Smooth muscle cell of bladder (primary cell): Measurements from ENCODE around the gene CPT1B. TPM values are rescaled to one million over a fixed set of nuclear protein-coding genes. Genes with fewer than 3 reads are reported as not detected.

Experiments used
- total RNA-seq: library from RNA; depleted of rRNA; stranded (reverse); fragments of >200 nt; gene quantifications from 2 replicates; pipeline ENCODE4 v1.2.3, GENCODE V29; 2014

The CPT1B gene
- total RNA-seq, result 1.00 and 2.3 TPM in 2 replicates

GRCh38 chr22:50577987-50578775 is at the start of gene CPT1B:
TSS of gene CPT1B (minus strand) at chr22:50578427. CDS start at chr22:50577915, 512 bp downstream.

GRCh38 chr22:50600538-50600937 is 22.3 kb upstream of the CPT1B start, which contains the start of gene MAPK8IP2:
TSS of gene MAPK8IP2 (plus strand) at chr22:50600793. CDS start at chr22:50600819, 26 bp downstream.

GRCh38 chr22:50582493-50583293 is 4.5 kb upstream of the CPT1B start, which contains the start of gene CHKB:
TSS of gene CHKB (minus strand) at chr22:50582849. CDS start at chr22:50582781, 68 bp downstream.

GRCh38 chr22:50562523-50563412 is 15.5 kb downstream of the CPT1B start, which contains the start of gene SYCE3:
TSS of gene SYCE3 (minus strand) at chr22:50562919. CDS start at chr22:50556405, 6,514 bp downstream.

GRCh38 chr22:50545522-50546325 is 32.5 kb downstream of the CPT1B start, which contains the start of gene KLHDC7B:
TSS of gene KLHDC7B (plus strand) at chr22:50545899. CDS start at chr22:50546244, 345 bp downstream.

GRCh38 chr22:50529897-50530579 is 48.2 kb downstream of the CPT1B start, which contains the start of gene TYMP:
TSS of gene TYMP (minus strand) at chr22:50530012. CDS start at chr22:50529709, 303 bp downstream.

GRCh38 chr22:50525104-50525857 is 52.9 kb downstream of the CPT1B start, which contains the start of gene SCO2:
TSS of gene SCO2 (minus strand) at chr22:50525598. CDS start at chr22:50524411, 1,187 bp downstream.

Other genes with a start within 250 kb of the CPT1B start
- gene PPP6R2, start 235.1 kb downstream of the CPT1B start, total RNA-seq, result 64.1 and 64.8 TPM in 2 replicates
- gene SBF1, start 103.4 kb downstream of the CPT1B start, total RNA-seq, result 54.6 and 79.1 TPM in 2 replicates
- 1.4 and 2.4 TPM in 2 replicates for gene ADM2, start 96.9 kb downstream of the CPT1B start, total RNA-seq
- not detected in 2 replicates for gene MIOX, start 91.6 kb downstream of the CPT1B start, total RNA-seq
- gene LMF2, start 70.7 kb downstream of the CPT1B start, total RNA-seq, result 20.9 and 28.4 TPM in 2 replicates
- 17.1 and 18.6 TPM in 2 replicates for gene NCAPH2, start 70.2 kb downstream of the CPT1B start, total RNA-seq
- 0.57 and 1.6 TPM in 2 replicates for gene SCO2, start 52.8 kb downstream of the CPT1B start, total RNA-seq
- gene TYMP, start 48.4 kb downstream of the CPT1B start, total RNA-seq, result 15.7 and 26.9 TPM in 2 replicates
- gene KLHDC7B, start 32.5 kb downstream of the CPT1B start, total RNA-seq, result 0.28 TPM in 2 replicates
- gene SYCE3, start 15.5 kb downstream of the CPT1B start, total RNA-seq, result 0.37 and 0.85 TPM in 2 replicates
- gene CHKB, start 4.4 kb upstream of the CPT1B start, total RNA-seq, result 16.6 and 19.3 TPM in 2 replicates
- 0.28 TPM in 2 replicates for gene MAPK8IP2, start 22.4 kb upstream of the CPT1B start, total RNA-seq
- gene ARSA, start 49.7 kb upstream of the CPT1B start, total RNA-seq, result 13.9 and 16.4 TPM in 2 replicates
- gene SHANK3, start 94.4 kb upstream of the CPT1B start, total RNA-seq, result 0.57 and 0.74 TPM in 2 replicates
- gene ACR, start 159.8 kb upstream of the CPT1B start, total RNA-seq, result not detected in 2 replicates
- 5.5 and 7.5 TPM in 2 replicates for gene RABL2B, start 205.2 kb upstream of the CPT1B start, total RNA-seq